Natural killer cell treated with Interleukin-12 subunit alpha and Interleukin-12 subunit beta and Interleukin-15 and Interleukin-18, amount 100 ng/mL, for 72 hours (primary cell): ENCODE data around the gene REXO1. TPM values are rescaled to one million over a fixed set of nuclear protein-coding genes. Genes with fewer than 3 reads are reported as not detected.

ENCODE experiments used
- ATAC-seq, 2 donors: fragments of 150-1000 bp; cut with Tn5 transposase in 1 of 2; sonication (Bioruptor Pico), chemical (Tn5 transposase) in 1 of 2; 2 replicates each; pipeline ENCODE4 v1.10.0; 2021
- DNase-seq: peaks from one replicate; pipeline ENCODE4 v3.0.0; 2022; ENCODE audit warnings: low spot score
- H3K27ac Mint-ChIP-seq, 2 donors: 1 replicate in 1 of 2; 2 replicates in 1 of 2; pipeline ENCODE4 v1.8.0; 2022; ENCODE audit warnings: mixed read lengths in 2 of 2, mild to moderate bottlenecking in 1 of 2, moderate library complexity in 1 of 2
- H3K27me3 Mint-ChIP-seq, 2 donors: 1 replicate in 1 of 2; 2 replicates in 1 of 2; pipeline ENCODE4 v1.8.0; 2022; ENCODE audit warnings: mixed read lengths in 2 of 2
- H3K36me3 Mint-ChIP-seq: one replicate; pipeline ENCODE4 v1.8.0; 2022; ENCODE audit warnings: mixed read lengths
- H3K4me1 Mint-ChIP-seq, 2 donors: 1 replicate in 1 of 2; 2 replicates in 1 of 2; pipeline ENCODE4 v1.8.0; 2022; ENCODE audit warnings: low read depth in 2 of 2, mixed read lengths in 2 of 2, mild to moderate bottlenecking in 1 of 2
- H3K4me3 Mint-ChIP-seq: one replicate; pipeline ENCODE4 v1.8.0; 2022; ENCODE audit warnings: mixed read lengths
- H3K9me3 Mint-ChIP-seq: 2 replicates; pipeline ENCODE4 v1.8.0; 2022; ENCODE audit warnings: mixed read lengths
- total RNA-seq, 2 donors: library from RNA; stranded (reverse); gene quantifications; one replicate each; pipeline ENCODE4 v1.2.3, GENCODE V29; 2022

The REXO1 gene
- total RNA-seq, 2 donors from 2014 or later: 69.1 to 103 TPM

- DNase-seq (no peak), ATAC-seq (no peak)
- H3K27me3 Mint-ChIP-seq: no peaks in the 10 kb centered on the region
- H3K36me3 Mint-ChIP-seq: no peaks in the 10 kb centered on the region
- no peak overlapping the region for H3K27ac Mint-ChIP-seq
- H3K9me3 Mint-ChIP-seq: no peaks in the 10 kb centered on the region
- H3K4me1 Mint-ChIP-seq: peaks cover 17 to 49% of the 10 kb centered on the region in 2 donors
- H3K4me3 Mint-ChIP-seq: no peak overlapping the region
Measured at GRCh38 chr19:1843646-1844394, 4.5 kb downstream of the REXO1 start.

- H3K27ac Mint-ChIP-seq: no peak overlapping the region
- no peaks in the 10 kb centered on the region for H3K9me3 Mint-ChIP-seq
- no peak for ATAC-seq
- no peak for DNase-seq
- H3K4me1 Mint-ChIP-seq: peaks cover 17 to 47% of the 10 kb centered on the region in 2 donors
- H3K4me3 Mint-ChIP-seq: no peak overlapping the region
- H3K27me3 Mint-ChIP-seq: no peaks in the 10 kb centered on the region
- H3K36me3 Mint-ChIP-seq: no peaks in the 10 kb centered on the region
Measured at GRCh38 chr19:1843116-1843515, 5.2 kb downstream of the REXO1 start.

- Mint-ChIP-seq H3K9me3 (no peaks in the 10 kb centered on the region), H3K27ac (no peak overlapping the region), H3K4me1 (peaks cover 7 to 36% of the 10 kb centered on the region in 2 donors), H3K36me3 (no peaks in the 10 kb centered on the region), H3K27me3 (no peaks in the 10 kb centered on the region), H3K4me3 (no peak overlapping the region)
- DNase-seq (no peak), ATAC-seq (no peak)
Measured at GRCh38 chr19:1841209-1841924, 6.9 kb downstream of the REXO1 start.

- H3K27me3 Mint-ChIP-seq: no peaks in the 10 kb centered on the region
- ATAC-seq (no peak), DNase-seq (no peak)
- H3K4me1 Mint-ChIP-seq: peaks cover 0 to 32% of the 10 kb centered on the region in 2 donors
- H3K4me3 Mint-ChIP-seq: no peak overlapping the region
- H3K36me3 Mint-ChIP-seq: no peaks in the 10 kb centered on the region
- no peaks in the 10 kb centered on the region for H3K9me3 Mint-ChIP-seq
- no peak overlapping the region for H3K27ac Mint-ChIP-seq
Measured at GRCh38 chr19:1840541-1841115, 7.7 kb downstream of the REXO1 start.

- no peak overlapping the region for H3K4me3 Mint-ChIP-seq
- H3K36me3 Mint-ChIP-seq: no peaks in the 10 kb centered on the region
- H3K9me3 Mint-ChIP-seq: no peaks in the 10 kb centered on the region
- no peak for DNase-seq
- H3K4me1 Mint-ChIP-seq: peaks cover 0 to 30% of the 10 kb centered on the region in 2 donors
- H3K27me3 Mint-ChIP-seq: no peaks in the 10 kb centered on the region
- no peak overlapping the region for H3K27ac Mint-ChIP-seq
- ATAC-seq: no peak
Measured at GRCh38 chr19:1839658-1840540, 8.4 kb downstream of the REXO1 start.

- peaks cover 0 to 24% of the 10 kb centered on the region in 2 donors for H3K4me1 Mint-ChIP-seq
- H3K36me3 Mint-ChIP-seq: no peaks in the 10 kb centered on the region
- no peak overlapping the region for H3K4me3 Mint-ChIP-seq
- ATAC-seq: peak; percentile 64 to 74
- no peaks in the 10 kb centered on the region for H3K9me3 Mint-ChIP-seq
- H3K27ac Mint-ChIP-seq: no peak overlapping the region
- no peaks in the 10 kb centered on the region for H3K27me3 Mint-ChIP-seq
- no peak for DNase-seq
Measured at GRCh38 chr19:1837625-1838105, 10.6 kb downstream of the REXO1 start.

- DNase-seq (no peak), ATAC-seq (no peak)
- no peaks in the 10 kb centered on the region for H3K27me3 Mint-ChIP-seq
- no peak overlapping the region for H3K4me3 Mint-ChIP-seq
- no peak overlapping the region for H3K27ac Mint-ChIP-seq
- H3K9me3 Mint-ChIP-seq: no peaks in the 10 kb centered on the region
- H3K4me1 Mint-ChIP-seq: peaks cover 0 to 22% of the 10 kb centered on the region in 2 donors
- no peaks in the 10 kb centered on the region for H3K36me3 Mint-ChIP-seq
Measured at GRCh38 chr19:1837222-1837565, 11.1 kb downstream of the REXO1 start.

GRCh38 chr19:1836458-1837221 is 11.6 kb downstream of the REXO1 start:
- H3K36me3 Mint-ChIP-seq: no peaks in the 10 kb centered on the region
- H3K27ac Mint-ChIP-seq: no peak overlapping the region
- peaks cover 0 to 17% of the 10 kb centered on the region in 2 donors for H3K4me1 Mint-ChIP-seq
- ATAC-seq (no peak), DNase-seq (no peak)
- H3K9me3 Mint-ChIP-seq: no peaks in the 10 kb centered on the region
- no peak overlapping the region for H3K4me3 Mint-ChIP-seq
- H3K27me3 Mint-ChIP-seq: no peaks in the 10 kb centered on the region

- Mint-ChIP-seq H3K4me3 (no peak overlapping the region), H3K27me3 (no peaks in the 10 kb centered on the region), H3K9me3 (no peaks in the 10 kb centered on the region), H3K4me1 (peaks cover 0 to 3% of the 10 kb centered on the region in 2 donors), H3K27ac (no peak overlapping the region), H3K36me3 (no peaks in the 10 kb centered on the region)
- ATAC-seq: no peak
- no peak for DNase-seq
Measured at GRCh38 chr19:1833540-1833939, 14.7 kb downstream of the REXO1 start.

- no peaks in the 10 kb centered on the region for H3K9me3 Mint-ChIP-seq
- no peak overlapping the region for H3K4me3 Mint-ChIP-seq
- ATAC-seq (no peak), DNase-seq (no peak)
- H3K27ac Mint-ChIP-seq: no peak overlapping the region
- H3K36me3 Mint-ChIP-seq: no peaks in the 10 kb centered on the region
- peaks cover 0 to 3% of the 10 kb centered on the region in 2 donors for H3K4me1 Mint-ChIP-seq
- H3K27me3 Mint-ChIP-seq: no peaks in the 10 kb centered on the region
Measured at GRCh38 chr19:1832046-1832663, 16.1 kb downstream of the REXO1 start.

- DNase-seq: no peak
- Mint-ChIP-seq H3K9me3 (no peaks in the 10 kb centered on the region), H3K27me3 (no peaks in the 10 kb centered on the region), H3K4me1 (peaks cover 0 to under 1% of the 10 kb centered on the region in 2 donors), H3K27ac (no peak overlapping the region), H3K4me3 (no peak overlapping the region), H3K36me3 (no peaks in the 10 kb centered on the region)
- no peak for ATAC-seq
Measured at GRCh38 chr19:1830978-1831377, 17.3 kb downstream of the REXO1 start.

- Mint-ChIP-seq H3K36me3 (no peaks in the 10 kb centered on the region), H3K27ac (no peak overlapping the region), H3K27me3 (no peaks in the 10 kb centered on the region), H3K9me3 (no peaks in the 10 kb centered on the region), H3K4me1 (no peaks in the 10 kb centered on the region), H3K4me3 (no peak overlapping the region)
- ATAC-seq (no peak), DNase-seq (no peak)
Measured at GRCh38 chr19:1830568-1830967, 17.7 kb downstream of the REXO1 start.
